SU-DHL-6 (cell line): Measurements from ENCODE around the gene KIAA0825.

Source experiments
- EZH2phosphoT487 ChIP-seq: fragments of 200-600 bp; sonication (generic), shearing (Covaris generic); conservative IDR thresholded peaks from 2 replicates; pipeline ENCODE4 v1.6.1; 2018; ENCODE audit warnings: mild to moderate bottlenecking, antibody characterized with exemption, low read length, moderate library complexity, mixed read lengths
- TF ChIP-seq, protein P1 (sequence below): fragments of 200-600 bp; sonication (generic); IDR thresholded peaks from one replicate; pipeline ENCODE4 v1.5.1; 2017; ENCODE audit warnings: antibody characterized with exemption, mild to moderate bottlenecking, low read length, moderate library complexity; ENCODE audit not compliant: insufficient read depth, poor library complexity, severe bottlenecking

- TF ChIP-seq, protein P1, sequence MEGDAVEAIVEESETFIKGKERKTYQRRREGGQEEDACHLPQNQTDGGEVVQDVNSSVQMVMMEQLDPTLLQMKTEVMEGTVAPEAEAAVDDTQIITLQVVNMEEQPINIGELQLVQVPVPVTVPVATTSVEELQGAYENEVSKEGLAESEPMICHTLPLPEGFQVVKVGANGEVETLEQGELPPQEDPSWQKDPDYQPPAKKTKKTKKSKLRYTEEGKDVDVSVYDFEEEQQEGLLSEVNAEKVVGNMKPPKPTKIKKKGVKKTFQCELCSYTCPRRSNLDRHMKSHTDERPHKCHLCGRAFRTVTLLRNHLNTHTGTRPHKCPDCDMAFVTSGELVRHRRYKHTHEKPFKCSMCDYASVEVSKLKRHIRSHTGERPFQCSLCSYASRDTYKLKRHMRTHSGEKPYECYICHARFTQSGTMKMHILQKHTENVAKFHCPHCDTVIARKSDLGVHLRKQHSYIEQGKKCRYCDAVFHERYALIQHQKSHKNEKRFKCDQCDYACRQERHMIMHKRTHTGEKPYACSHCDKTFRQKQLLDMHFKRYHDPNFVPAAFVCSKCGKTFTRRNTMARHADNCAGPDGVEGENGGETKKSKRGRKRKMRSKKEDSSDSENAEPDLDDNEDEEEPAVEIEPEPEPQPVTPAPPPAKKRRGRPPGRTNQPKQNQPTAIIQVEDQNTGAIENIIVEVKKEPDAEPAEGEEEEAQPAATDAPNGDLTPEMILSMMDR: no peak
- TF ChIP-seq EZH2phosphoT487: no peak
Measured at GRCh38 chr5:94283093-94283492, 335.3 kb downstream of the KIAA0825 start.
